Measurements from ENCODE around the gene SNTG2.

DNA sequence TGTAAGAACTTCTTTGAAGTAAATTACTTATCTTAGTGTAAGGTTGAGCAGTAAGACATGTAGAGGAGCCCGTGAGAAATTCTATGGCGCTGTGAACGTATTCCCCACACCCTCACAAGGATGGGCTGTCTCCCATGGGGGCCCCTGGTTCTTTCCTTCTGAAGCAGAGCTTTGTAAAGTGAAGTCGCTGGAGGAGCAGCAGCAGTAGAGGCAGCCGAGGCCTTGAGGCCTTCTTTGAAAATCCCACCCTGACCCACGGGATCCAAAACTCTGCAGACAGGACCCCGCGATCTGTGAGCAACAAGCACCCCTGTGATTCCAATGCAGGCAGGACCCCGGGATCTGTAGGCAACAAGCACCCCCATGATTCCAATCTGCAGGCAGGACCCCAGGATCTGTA lies 23.8 kb upstream of the SNTG2 start:
- TF ChIP-seq, protein P1, sequence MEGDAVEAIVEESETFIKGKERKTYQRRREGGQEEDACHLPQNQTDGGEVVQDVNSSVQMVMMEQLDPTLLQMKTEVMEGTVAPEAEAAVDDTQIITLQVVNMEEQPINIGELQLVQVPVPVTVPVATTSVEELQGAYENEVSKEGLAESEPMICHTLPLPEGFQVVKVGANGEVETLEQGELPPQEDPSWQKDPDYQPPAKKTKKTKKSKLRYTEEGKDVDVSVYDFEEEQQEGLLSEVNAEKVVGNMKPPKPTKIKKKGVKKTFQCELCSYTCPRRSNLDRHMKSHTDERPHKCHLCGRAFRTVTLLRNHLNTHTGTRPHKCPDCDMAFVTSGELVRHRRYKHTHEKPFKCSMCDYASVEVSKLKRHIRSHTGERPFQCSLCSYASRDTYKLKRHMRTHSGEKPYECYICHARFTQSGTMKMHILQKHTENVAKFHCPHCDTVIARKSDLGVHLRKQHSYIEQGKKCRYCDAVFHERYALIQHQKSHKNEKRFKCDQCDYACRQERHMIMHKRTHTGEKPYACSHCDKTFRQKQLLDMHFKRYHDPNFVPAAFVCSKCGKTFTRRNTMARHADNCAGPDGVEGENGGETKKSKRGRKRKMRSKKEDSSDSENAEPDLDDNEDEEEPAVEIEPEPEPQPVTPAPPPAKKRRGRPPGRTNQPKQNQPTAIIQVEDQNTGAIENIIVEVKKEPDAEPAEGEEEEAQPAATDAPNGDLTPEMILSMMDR (IDR thresholded peaks at IDR 0.05) = no peak
- TF ChIP-seq ZFX (IDR thresholded peaks at IDR 0.05; ENCODE audit: borderline replicate concordance) = no peak

Data from 22Rv1 (cell line).